ENCODE results near the gene RIPOR2.

GRCh38 chr6:24798740-24799540, 136.8 kb downstream of the RIPOR2 start, which contains the start of gene ARMH2:
- TF ChIP-seq, protein P1, sequence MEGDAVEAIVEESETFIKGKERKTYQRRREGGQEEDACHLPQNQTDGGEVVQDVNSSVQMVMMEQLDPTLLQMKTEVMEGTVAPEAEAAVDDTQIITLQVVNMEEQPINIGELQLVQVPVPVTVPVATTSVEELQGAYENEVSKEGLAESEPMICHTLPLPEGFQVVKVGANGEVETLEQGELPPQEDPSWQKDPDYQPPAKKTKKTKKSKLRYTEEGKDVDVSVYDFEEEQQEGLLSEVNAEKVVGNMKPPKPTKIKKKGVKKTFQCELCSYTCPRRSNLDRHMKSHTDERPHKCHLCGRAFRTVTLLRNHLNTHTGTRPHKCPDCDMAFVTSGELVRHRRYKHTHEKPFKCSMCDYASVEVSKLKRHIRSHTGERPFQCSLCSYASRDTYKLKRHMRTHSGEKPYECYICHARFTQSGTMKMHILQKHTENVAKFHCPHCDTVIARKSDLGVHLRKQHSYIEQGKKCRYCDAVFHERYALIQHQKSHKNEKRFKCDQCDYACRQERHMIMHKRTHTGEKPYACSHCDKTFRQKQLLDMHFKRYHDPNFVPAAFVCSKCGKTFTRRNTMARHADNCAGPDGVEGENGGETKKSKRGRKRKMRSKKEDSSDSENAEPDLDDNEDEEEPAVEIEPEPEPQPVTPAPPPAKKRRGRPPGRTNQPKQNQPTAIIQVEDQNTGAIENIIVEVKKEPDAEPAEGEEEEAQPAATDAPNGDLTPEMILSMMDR (IDR thresholded peaks at IDR 0.05): no peak
- no peak for TF ChIP-seq POLR2A (IDR thresholded peaks at IDR 0.05)
